T-cell (primary cell): Measurements from ENCODE around the gene GHR. TPM values are rescaled to one million over a fixed set of nuclear protein-coding genes. Genes with fewer than 3 reads are reported as not detected.

Experiments
- ATAC-seq, 4 experiments: fragments of 200-7000 bp in 3 of 4; fragments of 150-1000 bp in 1 of 4; cut with Tn5 transposase; replicated peaks in 1 of 4; 1 replicate in 3 of 4; 2 replicates in 1 of 4; pipeline ENCODE4 v1.10.0; 2021; ENCODE audit warnings: moderate library complexity in 3 of 4, mild to moderate bottlenecking in 2 of 4, moderate number of reproducible peaks in 1 of 4
- CTCF ChIA-PET, 2 donors: fragments of 300-600 bp; sonication (Branson Sonifier 250); formaldehyde crosslinking; loops; one replicate each; lab custom pipeline; 2022; ENCODE audit warnings: antibody characterized with exemption in 2 of 2; lab: Charles Lee
- POLR2A ChIA-PET, 2 donors: fragments of 300-600 bp; sonication (Branson Sonifier 250); formaldehyde crosslinking; loops; one replicate each; lab custom pipeline; 2022; ENCODE audit warnings: antibody characterized with exemption in 2 of 2; lab: Charles Lee
- DNase-seq, 35 experiments: peaks; one replicate each; pipeline versions ENCODE4 v3.0.0 to v3.0.0-alpha.2; 2013 to 2023
- H3K27ac ChIP-seq: one replicate; pipeline ENCODE4 v1.5.1; 2013; ENCODE audit warnings: low read length
- H3K27me3 ChIP-seq, 2 experiments: replicated peaks in 1 of 2; 1 replicate in 1 of 2; 2 replicates in 1 of 2; pipeline versions ENCODE4 v1.6.1 to v1.7.0; 2013; ENCODE audit warnings: low read length in 1 of 2, mixed read lengths in 1 of 2; ENCODE audit not compliant: control insufficient read depth in 2 of 2, insufficient read depth in 2 of 2; ENCODE audit errors: extremely low read depth in 1 of 2
- H3K36me3 ChIP-seq, 2 donors: 1 replicate in 1 of 2; 2 replicates in 1 of 2; pipeline versions ENCODE4 v1.6.1 to v1.7.0; 2013; ENCODE audit warnings: low read length in 1 of 2; ENCODE audit not compliant: control insufficient read depth in 2 of 2, insufficient read depth in 1 of 2; ENCODE audit errors: extremely low read depth in 1 of 2
- H3K4me1 ChIP-seq, 2 experiments: 1 replicate in 1 of 2; 2 replicates in 1 of 2; pipeline versions ENCODE4 v1.6.1 to v1.7.0; 2013; ENCODE audit warnings: low read length in 2 of 2, mixed read lengths in 1 of 2; ENCODE audit not compliant: insufficient read depth in 2 of 2, control insufficient read depth in 1 of 2; ENCODE audit errors: extremely low read depth in 1 of 2
- H3K4me3 ChIP-seq, 2 donors: 1 replicate in 1 of 2; 2 replicates in 1 of 2; pipeline versions ENCODE4 v1.5.1 to v1.7.0; 2013; ENCODE audit warnings: mild to moderate bottlenecking in 2 of 2, low read length in 1 of 2, moderate library complexity in 1 of 2; ENCODE audit not compliant: control insufficient read depth in 1 of 2; ENCODE audit errors: extremely low read depth in 1 of 2
- H3K9me3 ChIP-seq: 2 replicates; pipeline ENCODE4 v1.7.0; 2013
- H3K27ac Mint-ChIP-seq, 2 donors: one replicate each; pipeline ENCODE4 v1.8.0; 2020 to 2021; ENCODE audit warnings: mild to moderate bottlenecking in 2 of 2, mixed read lengths in 2 of 2
- H3K27me3 Mint-ChIP-seq, 2 donors: one replicate each; pipeline ENCODE4 v1.8.0; 2021 to 2022; ENCODE audit warnings: mixed read lengths in 2 of 2
- H3K36me3 Mint-ChIP-seq: one replicate; pipeline ENCODE4 v1.8.0; 2021; ENCODE audit warnings: mixed read lengths
- H3K4me1 Mint-ChIP-seq, 3 donors: one replicate each; pipeline ENCODE4 v1.8.0; 2020 to 2022; ENCODE audit warnings: mixed read lengths in 3 of 3, mild to moderate bottlenecking in 1 of 3
- H3K4me3 Mint-ChIP-seq, 3 donors: one replicate each; pipeline ENCODE4 v1.8.0; 2020 to 2022; ENCODE audit warnings: mild to moderate bottlenecking in 3 of 3, mixed read lengths in 3 of 3, moderate library complexity in 3 of 3
- H3K9me3 Mint-ChIP-seq, 3 donors: one replicate each; pipeline ENCODE4 v1.8.0; 2020 to 2022; ENCODE audit warnings: mixed read lengths in 3 of 3
- WGBS: methylation state at CpG from one replicate; pipeline ENCODE4 v1.1.5; 2013; ENCODE audit warnings: missing lambda C conversion rate; ENCODE audit not compliant: insufficient coverage; 5-methylcytosine and 5-hydroxymethylcytosine counted together
- total RNA-seq, 35 experiments: library from RNA in 6 of 35; stranded (reverse) in 6 of 35; fragments of 120-200 nt in 1 of 35; gene quantifications; one replicate each; pipeline versions ENCODE4 v1.2.1 to v1.2.4 and lab custom pipeline; 2013 to 2026

The GHR gene
- total RNA-seq, 5 donors from 2014 or later (not counting 1 experiment from before 2014, with no cell fraction given): 0.06 TPM; not detected in 4

DNA sequence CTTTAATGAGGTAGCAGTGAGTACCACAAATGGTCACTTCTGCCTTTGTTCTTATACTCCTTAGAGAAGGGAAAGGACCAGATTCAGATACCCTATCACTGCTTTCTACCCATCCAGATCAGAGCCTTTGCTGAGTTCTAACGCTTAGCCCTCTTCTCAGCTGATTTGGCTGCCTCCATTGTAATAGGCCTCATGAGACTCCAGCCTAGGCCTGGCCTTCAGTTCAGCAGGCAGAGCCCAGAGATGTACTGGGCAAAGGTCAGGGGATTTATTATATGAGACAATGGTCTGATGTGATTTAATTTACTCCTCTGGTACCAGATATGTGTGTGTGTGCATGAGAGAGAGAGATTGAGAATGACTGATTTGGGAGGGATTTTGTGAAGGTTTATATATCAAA lies 124.7 kb downstream of the GHR start:
- Mint-ChIP-seq H3K9me3 (no peaks in the 10 kb centered on the region), H3K36me3 (no peaks in the 10 kb centered on the region), H3K27me3 (peaks cover 4 to 5% of the 10 kb centered on the region in 2 donors), H3K27ac (no peak overlapping the region), H3K4me3 (no peak overlapping the region), H3K4me1 (no peaks in the 10 kb centered on the region)
- no peaks in the 10 kb centered on the region for H3K9me3 ChIP-seq
- H3K36me3 ChIP-seq: no peaks in the 10 kb centered on the region
- no peak overlapping the region for H3K4me3 ChIP-seq
- POLR2A ChIA-PET: no interaction called here
- CTCF ChIA-PET: no interaction called here
- DNase-seq: no peak
- no peaks in the 10 kb centered on the region for H3K4me1 ChIP-seq
- no peaks in the 10 kb centered on the region for H3K27me3 ChIP-seq
- WGBS: no CpG with 5 or more reads among the region's 1 CpG
- no peak overlapping the region for H3K27ac ChIP-seq
- no peak for ATAC-seq

DNA sequence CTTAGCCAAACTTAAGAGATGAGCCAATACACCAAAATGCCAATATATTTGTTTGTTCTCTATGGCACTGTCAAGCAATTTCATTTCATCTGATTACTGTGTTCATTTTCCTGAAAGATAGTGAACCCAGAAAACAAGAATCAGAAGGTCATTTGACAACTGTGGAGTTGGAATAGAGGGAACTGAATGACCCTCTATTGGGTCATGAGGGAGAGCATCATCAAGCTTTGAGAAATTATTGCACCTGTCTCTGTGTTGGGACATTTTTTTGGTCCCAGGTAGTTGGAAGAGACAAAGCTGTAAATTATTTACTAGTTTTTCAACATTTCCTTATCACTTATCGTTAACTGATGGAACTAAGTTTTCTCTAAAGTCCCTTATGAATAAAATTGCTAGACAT lies 129.4 kb downstream of the GHR start:
- ChIA-PET CTCF (no interaction called here), POLR2A (no interaction called here)

DNA sequence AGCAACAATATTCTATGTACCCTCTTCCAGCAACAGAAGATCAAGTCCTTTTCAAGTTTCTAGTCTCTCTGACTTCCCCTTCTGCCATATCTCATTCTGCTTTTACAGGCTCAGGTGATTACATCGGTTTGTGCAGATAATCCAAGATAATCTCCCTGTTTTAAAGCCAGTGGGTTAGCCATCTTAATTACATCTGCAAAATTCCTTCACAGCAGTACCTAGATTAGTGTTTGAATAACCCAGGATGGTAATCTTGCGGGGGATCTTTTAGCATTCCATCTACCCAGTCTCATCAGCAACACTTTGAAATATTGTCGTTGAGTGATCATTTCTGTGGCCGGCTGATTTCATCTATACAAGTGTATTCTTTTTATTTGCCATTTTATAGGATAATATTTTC lies 130.2 kb downstream of the GHR start:
- no peak overlapping the region for H3K4me3 ChIP-seq

More for the DNA sequence above, 129.4 kb downstream of the GHR start:
- whole genome bisulfite sequencing: no CpG with 5 or more reads among the region's 1 CpG
- Mint-ChIP-seq H3K36me3 (no peaks in the 10 kb centered on the region), H3K27me3 (peaks cover 0 to 1% of the 10 kb centered on the region in 2 donors), H3K9me3 (no peaks in the 10 kb centered on the region), H3K27ac (no peak overlapping the region), H3K4me1 (no peaks in the 10 kb centered on the region), H3K4me3 (no peak overlapping the region)
- Histone ChIP-seq H3K36me3 (no peaks in the 10 kb centered on the region), H3K27me3 (no peaks in the 10 kb centered on the region), H3K4me1 (no peaks in the 10 kb centered on the region), H3K4me3 (no peak overlapping the region), H3K9me3 (no peaks in the 10 kb centered on the region), H3K27ac (no peak overlapping the region)
- DNase-seq (no peak), ATAC-seq (no peak)

DNA sequence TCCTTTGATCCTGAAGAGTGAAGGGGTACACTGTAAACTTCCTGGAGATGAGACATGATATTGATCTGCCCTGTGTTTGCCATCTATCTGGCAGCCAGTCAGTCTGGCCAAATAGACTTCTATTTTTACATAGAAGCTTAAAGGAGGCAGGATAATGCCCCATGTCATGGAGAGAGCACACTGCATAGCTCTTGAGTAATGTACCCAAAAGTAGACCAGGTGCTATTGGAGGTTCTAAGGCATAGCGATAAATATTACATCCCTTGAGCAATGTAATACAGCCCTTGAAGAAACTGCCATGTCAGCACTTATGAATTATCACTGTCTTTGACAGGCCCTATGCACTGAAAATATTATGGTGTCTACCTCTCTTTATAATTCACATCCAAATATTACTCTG lies 131.8 kb downstream of the GHR start:
- 100% methylated on average over 1 of the region's 1 CpG for WGBS
- no peaks in the 10 kb centered on the region for H3K4me1 Mint-ChIP-seq
- no peak overlapping the region for H3K27ac Mint-ChIP-seq
- H3K9me3 Mint-ChIP-seq: no peaks in the 10 kb centered on the region
- ChIA-PET POLR2A (no interaction called here), CTCF (no interaction called here)
- Histone ChIP-seq H3K4me3 (no peak overlapping the region), H3K36me3 (no peaks in the 10 kb centered on the region), H3K9me3 (no peaks in the 10 kb centered on the region), H3K27ac (no peak overlapping the region), H3K27me3 (no peaks in the 10 kb centered on the region), H3K4me1 (no peaks in the 10 kb centered on the region)
- H3K36me3 Mint-ChIP-seq: no peaks in the 10 kb centered on the region
- ATAC-seq (no peak), DNase-seq (no peak)
- peaks cover 3% of the 10 kb centered on the region in 2 donors for H3K27me3 Mint-ChIP-seq
- H3K4me3 Mint-ChIP-seq: no peak overlapping the region

More for the DNA sequence above, 130.2 kb downstream of the GHR start:
- no peak overlapping the region for H3K4me3 Mint-ChIP-seq
- DNase-seq (no peak), ATAC-seq (no peak)
- Histone ChIP-seq H3K9me3 (no peaks in the 10 kb centered on the region), H3K27ac (no peak overlapping the region), H3K27me3 (no peaks in the 10 kb centered on the region), H3K36me3 (no peaks in the 10 kb centered on the region), H3K4me1 (no peaks in the 10 kb centered on the region)
- no peaks in the 10 kb centered on the region for H3K9me3 Mint-ChIP-seq
- ChIA-PET CTCF (no interaction called here), POLR2A (no interaction called here)
- H3K27me3 Mint-ChIP-seq: peaks cover 0 to 1% of the 10 kb centered on the region in 2 donors
- no peak overlapping the region for H3K27ac Mint-ChIP-seq
- WGBS: no CpG with 5 or more reads among the region's 4 CpGs
- no peaks in the 10 kb centered on the region for H3K36me3 Mint-ChIP-seq
- no peaks in the 10 kb centered on the region for H3K4me1 Mint-ChIP-seq

DNA sequence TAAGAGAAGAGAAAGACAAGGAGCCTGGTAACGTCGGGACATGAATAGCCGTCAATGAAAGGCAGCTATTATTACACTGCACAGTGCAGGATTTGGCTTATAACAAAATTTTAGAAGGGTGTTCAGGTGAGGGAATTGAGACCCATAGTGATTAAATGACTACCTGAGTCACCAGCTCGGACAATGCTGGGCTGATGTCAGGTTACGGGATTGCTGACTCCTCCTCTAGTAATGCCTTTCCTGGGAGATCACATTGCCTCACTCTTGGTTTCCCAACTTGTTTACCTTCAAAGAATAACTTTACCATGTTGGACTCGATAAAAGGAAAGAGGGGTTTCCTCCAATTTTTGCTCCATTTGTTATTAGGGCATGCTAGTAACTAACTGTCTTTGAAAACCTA lies 132.6 kb downstream of the GHR start:
- WGBS: 71% methylated on average over 3 of the region's 6 CpGs
- DNase-seq (no peak), ATAC-seq (no peak)
- Mint-ChIP-seq H3K27me3 (peaks cover 3 to 8% of the 10 kb centered on the region in 2 donors), H3K27ac (no peak overlapping the region), H3K9me3 (no peaks in the 10 kb centered on the region), H3K4me1 (no peaks in the 10 kb centered on the region), H3K4me3 (no peak overlapping the region), H3K36me3 (no peaks in the 10 kb centered on the region)
- H3K4me1 ChIP-seq: no peaks in the 10 kb centered on the region
- H3K9me3 ChIP-seq: no peaks in the 10 kb centered on the region
- POLR2A ChIA-PET: no interaction called here
- H3K36me3 ChIP-seq: no peaks in the 10 kb centered on the region
- no peak overlapping the region for H3K4me3 ChIP-seq
- CTCF ChIA-PET: no interaction called here
- H3K27me3 ChIP-seq: no peaks in the 10 kb centered on the region
- no peak overlapping the region for H3K27ac ChIP-seq

DNA sequence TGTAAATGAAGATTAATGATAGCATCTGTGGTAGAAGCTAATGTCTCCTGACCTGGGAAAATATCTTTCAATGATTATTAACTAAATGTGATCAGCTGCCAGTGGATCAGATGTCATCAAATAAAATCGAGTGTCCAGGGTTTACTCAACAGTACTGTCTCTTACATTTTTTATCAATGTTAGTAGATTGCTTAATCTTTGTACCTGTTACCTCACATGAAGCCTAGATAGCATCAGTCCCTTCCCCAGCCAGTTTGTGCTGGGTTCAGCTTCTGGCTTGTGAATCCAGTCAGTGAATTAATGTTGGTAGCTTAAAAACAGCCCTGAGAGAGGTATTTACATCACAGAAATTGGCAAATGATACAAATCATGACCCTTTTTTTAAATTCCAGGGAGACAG lies 134.4 kb downstream of the GHR start:
- Histone ChIP-seq H3K9me3 (no peaks in the 10 kb centered on the region), H3K27me3 (no peaks in the 10 kb centered on the region), H3K27ac (no peak overlapping the region), H3K4me3 (no peak overlapping the region), H3K4me1 (no peaks in the 10 kb centered on the region), H3K36me3 (no peaks in the 10 kb centered on the region)
- POLR2A ChIA-PET: no interaction called here
- peaks cover 3 to 8% of the 10 kb centered on the region in 2 donors for H3K27me3 Mint-ChIP-seq
- H3K36me3 Mint-ChIP-seq: no peaks in the 10 kb centered on the region
- no peak overlapping the region for H3K27ac Mint-ChIP-seq
- no peaks in the 10 kb centered on the region for H3K4me1 Mint-ChIP-seq
- no peak for ATAC-seq
- no peaks in the 10 kb centered on the region for H3K9me3 Mint-ChIP-seq
- H3K4me3 Mint-ChIP-seq: no peak overlapping the region
- CTCF ChIA-PET: no interaction called here
- no peak for DNase-seq
- no CpG with 5 or more reads among the region's 1 CpG for WGBS

DNA sequence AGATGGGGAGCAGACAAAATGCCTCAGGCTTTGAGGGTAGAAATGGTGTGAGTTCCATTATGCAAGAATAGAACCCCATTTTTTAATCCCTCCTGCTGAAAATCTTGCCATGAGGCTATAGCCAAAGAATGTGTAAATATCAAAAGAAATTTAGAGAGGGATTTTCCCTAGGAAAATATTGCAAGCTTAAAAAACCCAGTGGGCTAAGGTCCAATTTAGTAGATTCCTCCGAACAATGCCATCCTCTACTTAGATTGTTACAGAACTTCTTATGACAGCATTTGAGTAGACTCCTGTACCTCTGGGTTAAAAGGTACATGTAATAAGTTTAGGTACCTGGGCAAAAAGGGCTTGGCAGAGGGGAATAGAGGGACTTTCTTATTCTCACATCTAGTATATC lies 138.4 kb downstream of the GHR start:
- H3K36me3 Mint-ChIP-seq: no peaks in the 10 kb centered on the region
- no peak overlapping the region for H3K27ac ChIP-seq
- H3K4me1 Mint-ChIP-seq: no peaks in the 10 kb centered on the region
- no peaks in the 10 kb centered on the region for H3K36me3 ChIP-seq
- DNase-seq (no peak), ATAC-seq (no peak)
- H3K4me3 Mint-ChIP-seq: no peak overlapping the region
- no peak overlapping the region for H3K4me3 ChIP-seq
- H3K9me3 ChIP-seq: no peaks in the 10 kb centered on the region
- CTCF ChIA-PET: no interaction called here
- H3K27me3 Mint-ChIP-seq: peaks cover 3 to 12% of the 10 kb centered on the region in 2 donors
- H3K9me3 Mint-ChIP-seq: no peaks in the 10 kb centered on the region
- no peak overlapping the region for H3K27ac Mint-ChIP-seq
- H3K27me3 ChIP-seq: no peaks in the 10 kb centered on the region
- WGBS: no CpG with 5 or more reads among the region's 1 CpG
- POLR2A ChIA-PET: no interaction called here
- H3K4me1 ChIP-seq: no peaks in the 10 kb centered on the region
